Measurements from ENCODE around the gene TTLL8. TPM values are rescaled to one million over a fixed set of nuclear protein-coding genes. Genes with fewer than 3 reads are reported as not detected.

Gene TTLL8
- polyA plus RNA-seq, 1 of the 3 experiments (the other 2 are of a cell fraction), result not detected

- H3K79me2 ChIP-seq (ENCODE audit: insufficient read depth), result no peaks in the 10 kb centered on the region
- peaks cover 20% of the 10 kb centered on the region for H3K27me3 ChIP-seq (ENCODE audit: insufficient read depth)
- no peaks in the 10 kb centered on the region for H4K20me1 ChIP-seq (ENCODE audit: insufficient read depth)
- no peak for TF ChIP-seq EZH2phosphoT487 (IDR thresholded peaks at IDR 0.05; ENCODE audit: borderline replicate concordance, low read depth)
- no peak for TF ChIP-seq FOXM1 (IDR thresholded peaks at IDR 0.05; ENCODE audit: low read depth)
- TF ChIP-seq RFX5 (IDR thresholded peaks at IDR 0.05; ENCODE audit: low read length), result no peak
- TF ChIP-seq EP300 (IDR thresholded peaks at IDR 0.05; ENCODE audit: borderline replicate concordance in 1 of 2, low read depth in 1 of 2, low read length in 1 of 2), result no peak
- TF ChIP-seq ZBTB33 (IDR thresholded peaks at IDR 0.05; ENCODE audit: borderline replicate concordance, low read depth), result no peak
- no peak for TF ChIP-seq CHD2 (IDR thresholded peaks at IDR 0.05; ENCODE audit: low read length, partially characterized antibody)
- TF ChIP-seq JUND (IDR thresholded peaks at IDR 0.05), result no peak
- TF ChIP-seq TEAD4 (IDR thresholded peaks at IDR 0.05; ENCODE audit: borderline replicate concordance, insufficient read depth), result no peak
- no peak for TF ChIP-seq PBX3 (IDR thresholded peaks at IDR 0.05)
- no peak for TF ChIP-seq USF2 (IDR thresholded peaks at IDR 0.05; ENCODE audit: borderline replicate concordance, low read depth, low read length)
- no peaks in the 10 kb centered on the region for H3K9me2 ChIP-seq
- POLR2A ChIA-PET, result no interaction called here
- no peak overlapping the region for H3K4me3 ChIP-seq (ENCODE audit: low read depth in 2 of 2, low read length in 1 of 2)
- H3K4me2 ChIP-seq, result no peak overlapping the region
- no peak overlapping the region for H2AFZ ChIP-seq (ENCODE audit: low read depth)
- no peaks in the 10 kb centered on the region for H3K36me3 ChIP-seq (replicated peaks in 1 of 2; ENCODE audit: control insufficient read depth in 1 of 2, insufficient read depth in 2 of 2, low read length in 1 of 2)
- WGBS (ENCODE audit: low lambda C conversion rate), result 53% methylated on average over 7 of the region's 17 CpGs
- no peak overlapping the region for H3K9ac ChIP-seq
- no peaks in the 10 kb centered on the region for H3K9me3 ChIP-seq
- DNase-seq, result no peak
- no peaks in the 10 kb centered on the region; a peak in 1 of 4 replicates for H3K4me1 ChIP-seq (ENCODE audit: control insufficient read depth in 1 of 2, insufficient read depth in 2 of 2, low read depth in 1 of 2, low read length in 1 of 2)
- H3K27ac ChIP-seq (ENCODE audit: low read depth in 2 of 2, low read length in 1 of 2), result no peak overlapping the region
- H3F3A ChIP-seq (replicated peaks; ENCODE audit: insufficient read depth), result no peaks in the 10 kb centered on the region
- CTCF ChIA-PET, result no interaction called here
These were observed 3.8 kb upstream of the TTLL8 start for GRCh38 chr22:50061824-50062355.

- H3K36me3 ChIP-seq (replicated peaks in 1 of 2; ENCODE audit: control insufficient read depth in 1 of 2, insufficient read depth in 2 of 2, low read length in 1 of 2), result no peaks in the 10 kb centered on the region
- no peaks in the 10 kb centered on the region for H3F3A ChIP-seq (replicated peaks; ENCODE audit: insufficient read depth)
- no peak overlapping the region for H3K4me2 ChIP-seq
- no peak overlapping the region for H2AFZ ChIP-seq (ENCODE audit: low read depth)
- H3K79me2 ChIP-seq (ENCODE audit: insufficient read depth), result no peaks in the 10 kb centered on the region
- CTCF ChIA-PET, result interaction anchor here (1.6 kb wide), 1 partner anchor 110 kb away, joined by 5 read pairs; the partner anchor contains the start of gene PANX2
- 85% methylated on average over 9 of the region's 27 CpGs for WGBS (ENCODE audit: low lambda C conversion rate)
- DNase-seq, result no peak
- no peaks in the 10 kb centered on the region for H3K9me3 ChIP-seq
- no peak overlapping the region for H3K27ac ChIP-seq (ENCODE audit: low read depth in 2 of 2, low read length in 1 of 2)
- H3K27me3 ChIP-seq (ENCODE audit: insufficient read depth), result peaks cover 20% of the 10 kb centered on the region
- H3K4me1 ChIP-seq (ENCODE audit: control insufficient read depth in 1 of 2, insufficient read depth in 2 of 2, low read depth in 1 of 2, low read length in 1 of 2), result no peaks in the 10 kb centered on the region; a peak in 1 of 4 replicates
- H3K9ac ChIP-seq, result no peak overlapping the region
- POLR2A ChIA-PET, result no interaction called here
- H3K9me2 ChIP-seq, result no peaks in the 10 kb centered on the region
- H3K4me3 ChIP-seq (ENCODE audit: low read depth in 2 of 2, low read length in 1 of 2), result no peak overlapping the region
- H4K20me1 ChIP-seq (ENCODE audit: insufficient read depth), result no peaks in the 10 kb centered on the region
- no peak for TF ChIP-seq RFX5 (IDR thresholded peaks at IDR 0.05; ENCODE audit: low read length)
- no peak for TF ChIP-seq JUND (IDR thresholded peaks at IDR 0.05)
- no peak for TF ChIP-seq TCF12 (IDR thresholded peaks at IDR 0.05)
- TF ChIP-seq IRF3 (IDR thresholded peaks at IDR 0.05; ENCODE audit: low read depth, low read length), result no peak
- no peak for TF ChIP-seq FOXJ3 (CRISPR knock-in tag; IDR thresholded peaks at IDR 0.05)
- no peak for TF ChIP-seq MXI1 (IDR thresholded peaks at IDR 0.05; ENCODE audit: low read depth, low read length)
- TF ChIP-seq RCOR1 (IDR thresholded peaks at IDR 0.05; ENCODE audit: low read length), result no peak
These were observed 3.2 kb upstream of the TTLL8 start for GRCh38 chr22:50061141-50061823.
